Activated gamma-delta T cell (primary cell): ENCODE data around the gene LGALS12.

ENCODE experiments used
- DNase-seq: peaks from one replicate; lab custom pipeline; 2025; lab: John Stamatoyannopoulos, UW

LGALS12 gene

DNA sequence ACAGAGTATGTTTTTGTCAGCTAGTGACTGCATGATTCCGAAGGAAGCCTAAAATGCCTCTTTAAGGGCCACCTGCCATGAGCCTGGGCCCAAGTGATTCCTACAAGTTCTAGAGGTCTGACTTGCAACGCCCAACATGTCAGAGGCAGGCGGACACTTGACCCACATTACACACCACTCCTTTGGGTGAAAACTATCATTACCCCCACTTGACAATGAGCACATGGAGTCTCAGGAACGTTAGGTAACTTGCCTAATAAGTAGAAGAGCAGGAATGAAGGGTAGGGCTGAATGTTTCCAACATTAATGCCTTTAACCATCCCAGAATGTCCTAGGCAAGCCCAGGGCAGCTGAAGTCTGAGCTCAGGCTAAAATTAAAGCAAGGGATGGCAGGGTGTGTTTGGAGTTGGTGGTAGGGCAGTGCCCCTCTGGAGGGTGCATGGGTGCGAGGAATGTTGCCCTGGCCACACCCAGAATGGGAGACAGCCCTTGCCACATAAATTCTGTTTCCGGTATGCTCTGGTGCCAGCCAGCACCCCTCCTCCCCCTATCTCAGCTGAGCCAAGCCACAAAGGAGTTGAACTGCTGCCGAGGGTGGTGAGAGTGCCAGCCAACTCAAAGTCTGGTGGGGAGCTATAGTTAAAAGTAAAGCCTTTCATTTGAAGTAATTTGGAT lies 54.8 kb downstream of the LGALS12 start:
- DNase-seq = no peak

DNA sequence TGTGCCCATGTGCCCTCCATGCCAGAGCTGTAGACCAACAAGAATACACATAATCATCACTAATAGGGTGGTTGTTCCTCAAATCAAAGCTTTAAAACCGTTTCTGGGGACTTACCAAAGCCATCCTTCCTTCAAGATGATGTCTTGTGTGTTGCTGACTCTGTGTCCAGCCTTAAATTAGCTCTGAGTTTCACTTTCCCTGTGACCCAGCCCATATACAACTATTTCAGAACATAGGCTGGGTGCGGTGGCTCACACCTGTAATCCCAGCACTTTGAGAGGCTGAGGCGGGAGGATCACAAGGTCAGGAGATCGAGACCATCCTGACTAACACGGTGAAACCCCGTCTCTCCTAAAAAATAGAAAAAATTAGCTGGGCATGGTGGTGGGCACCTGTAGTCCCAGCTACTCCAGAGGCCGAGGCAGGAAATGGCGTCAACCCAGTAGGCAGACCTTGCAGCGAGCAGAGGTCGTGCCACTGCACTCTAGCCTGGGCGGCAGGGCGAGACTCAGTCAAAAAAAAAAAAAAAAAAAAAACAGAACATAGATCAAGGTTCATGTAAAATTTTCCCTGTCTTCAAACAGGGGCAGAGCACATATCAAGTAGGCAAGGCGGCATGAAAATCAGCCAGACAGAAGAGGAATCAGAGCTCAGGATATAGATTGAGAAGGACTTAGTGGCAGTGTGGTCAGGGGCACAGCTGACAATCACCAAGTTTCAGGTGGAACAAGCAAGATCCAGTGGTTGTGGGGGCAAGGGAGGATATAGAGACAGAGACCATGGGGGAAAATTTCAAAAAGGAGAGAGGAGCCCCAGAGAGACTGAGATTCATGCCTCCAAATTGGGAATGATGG lies 57.5 kb downstream of the LGALS12 start, which contains the start of gene PLAAT2:
Gene PLAAT2, minus strand, starts transcription at position 179 of the 855 bp plus-strand sequence. Its CDS starts 55 bp downstream, at position 124.
- no peak for DNase-seq

DNA sequence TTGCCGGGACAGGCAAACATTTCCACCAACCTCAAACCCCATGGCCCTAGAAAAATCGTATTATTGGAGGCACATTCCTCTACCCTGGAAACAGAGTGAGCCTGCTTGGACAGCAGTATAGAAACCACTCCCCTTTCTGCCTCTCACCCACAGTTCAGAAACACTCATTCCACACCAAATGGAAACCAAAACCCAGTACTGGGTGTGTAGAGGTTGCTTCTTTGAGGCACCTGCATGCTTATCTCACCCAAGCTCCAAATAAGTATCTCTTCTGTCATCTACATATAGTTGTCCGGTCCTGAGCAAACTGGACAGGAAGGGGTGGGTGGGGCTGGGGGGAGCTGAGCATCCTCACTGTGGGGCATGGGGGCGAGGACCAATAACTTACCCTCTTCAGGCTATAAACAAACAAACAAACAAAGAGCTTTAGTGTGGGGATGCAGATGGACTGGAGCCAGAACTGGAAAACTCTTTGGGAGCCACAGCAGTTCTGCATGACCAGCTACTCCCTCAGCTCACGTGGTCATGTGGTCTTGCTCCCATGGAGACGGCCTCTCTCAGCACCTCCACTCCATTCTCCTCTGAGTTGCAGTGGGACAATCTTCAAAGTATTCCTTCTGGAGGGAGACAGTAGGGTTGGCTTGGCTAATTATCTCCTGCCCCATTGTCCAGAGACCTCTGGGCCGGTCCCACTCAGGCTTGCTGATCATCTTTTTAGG lies 58.3 kb downstream of the LGALS12 start:
- DNase-seq = no peak

DNA sequence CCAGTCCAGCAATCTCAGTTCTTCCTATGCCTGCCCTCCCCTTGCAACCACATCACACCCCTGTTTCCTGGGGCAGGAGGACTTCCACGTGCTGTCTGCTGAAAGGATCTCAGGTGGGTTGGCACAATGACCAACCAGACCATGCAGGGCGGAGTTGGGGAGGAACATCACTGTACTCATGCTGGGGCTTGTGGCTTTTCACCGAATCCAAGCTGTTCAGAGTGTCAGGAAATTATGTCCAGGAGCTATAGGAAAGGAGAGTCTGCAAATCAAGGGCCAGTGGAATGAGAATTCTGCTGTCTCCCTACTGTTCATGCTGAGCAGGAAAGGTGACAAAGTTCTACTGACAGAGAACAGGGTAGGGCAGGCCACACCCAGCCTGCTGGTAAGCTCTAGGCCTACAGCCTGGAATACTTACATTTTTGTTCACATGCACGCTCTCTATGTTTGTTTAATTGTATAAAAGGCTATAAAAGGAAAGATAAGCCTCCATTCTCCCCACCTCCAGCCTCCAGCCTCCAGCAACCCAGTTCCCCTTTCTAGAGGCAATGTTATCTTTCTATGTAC lies 59.0 kb downstream of the LGALS12 start:
- no peak for DNase-seq
